Measurements from ENCODE around the gene PPP1R13B.
"Not testable (repeated sequence)": the region's sequence is repeated elsewhere in the genome, so short reads cannot be mapped to it uniquely, and the experiment has no call there.

Gene PPP1R13B

DNA sequence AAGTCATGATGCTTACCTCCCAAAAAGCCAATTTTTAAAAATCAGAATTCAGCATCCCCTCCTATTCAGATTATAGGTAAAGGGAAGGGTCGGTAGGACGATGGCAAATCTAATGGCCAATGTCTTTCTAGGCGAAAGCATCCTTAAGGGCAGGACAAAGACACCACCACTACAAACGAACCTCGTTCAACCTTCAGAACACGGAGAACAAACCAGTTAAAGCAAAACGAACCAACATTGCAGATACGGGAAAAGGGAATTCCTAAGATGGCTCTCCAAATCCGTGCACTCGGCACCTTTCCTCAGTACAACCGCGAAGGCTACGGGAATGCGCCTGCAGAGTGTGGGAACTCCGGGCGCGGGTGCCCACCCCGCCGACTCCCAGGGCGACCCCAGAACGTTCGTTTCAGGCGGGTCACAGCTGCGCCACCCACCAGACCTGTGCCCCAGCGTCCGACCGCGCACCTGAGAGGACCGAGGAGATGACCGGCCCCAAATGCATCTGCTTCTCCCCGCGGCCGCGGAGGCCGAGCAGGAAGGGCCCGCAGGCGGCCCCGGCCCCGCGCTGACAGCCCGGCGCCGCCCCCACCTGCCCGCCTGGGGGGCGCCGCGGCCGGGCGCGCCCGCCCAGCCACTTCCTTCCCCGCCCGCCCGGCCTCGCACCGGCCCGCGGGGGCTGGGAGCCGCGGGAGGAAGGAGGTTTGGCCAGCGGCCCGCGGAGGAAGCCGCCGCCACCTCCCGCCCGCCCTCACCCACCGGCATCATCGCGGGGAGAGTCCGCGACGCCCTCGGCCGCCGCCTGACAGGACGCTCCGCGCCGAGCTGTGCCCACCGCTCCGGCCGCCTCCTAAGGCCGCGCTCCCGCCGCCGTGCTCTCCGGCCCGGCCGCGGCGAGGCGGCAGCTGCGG, 578 bp downstream of the PPP1R13B start:
- no peak overlapping the region for H3K27ac ChIP-seq (replicated peaks)
- peak overlapping the region; percentile 41 for H3K4me3 ChIP-seq (replicated peaks; ENCODE audit: insufficient read depth, low read length)
- peak in 1 of 2 experiments; percentile 25 for DNase-seq (ENCODE audit: low read depth in 1 of 2, low spot score in 1 of 2)
- H3K27me3 ChIP-seq (ENCODE audit: insufficient read depth, poor library complexity, severe bottlenecking) = peaks cover 40% of the 10 kb centered on the region
- TF ChIP-seq, protein P1, sequence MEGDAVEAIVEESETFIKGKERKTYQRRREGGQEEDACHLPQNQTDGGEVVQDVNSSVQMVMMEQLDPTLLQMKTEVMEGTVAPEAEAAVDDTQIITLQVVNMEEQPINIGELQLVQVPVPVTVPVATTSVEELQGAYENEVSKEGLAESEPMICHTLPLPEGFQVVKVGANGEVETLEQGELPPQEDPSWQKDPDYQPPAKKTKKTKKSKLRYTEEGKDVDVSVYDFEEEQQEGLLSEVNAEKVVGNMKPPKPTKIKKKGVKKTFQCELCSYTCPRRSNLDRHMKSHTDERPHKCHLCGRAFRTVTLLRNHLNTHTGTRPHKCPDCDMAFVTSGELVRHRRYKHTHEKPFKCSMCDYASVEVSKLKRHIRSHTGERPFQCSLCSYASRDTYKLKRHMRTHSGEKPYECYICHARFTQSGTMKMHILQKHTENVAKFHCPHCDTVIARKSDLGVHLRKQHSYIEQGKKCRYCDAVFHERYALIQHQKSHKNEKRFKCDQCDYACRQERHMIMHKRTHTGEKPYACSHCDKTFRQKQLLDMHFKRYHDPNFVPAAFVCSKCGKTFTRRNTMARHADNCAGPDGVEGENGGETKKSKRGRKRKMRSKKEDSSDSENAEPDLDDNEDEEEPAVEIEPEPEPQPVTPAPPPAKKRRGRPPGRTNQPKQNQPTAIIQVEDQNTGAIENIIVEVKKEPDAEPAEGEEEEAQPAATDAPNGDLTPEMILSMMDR (IDR thresholded peaks at IDR 0.05; ENCODE audit: insufficient read depth, low read length) = no peak
- TF ChIP-seq, protein P2, sequence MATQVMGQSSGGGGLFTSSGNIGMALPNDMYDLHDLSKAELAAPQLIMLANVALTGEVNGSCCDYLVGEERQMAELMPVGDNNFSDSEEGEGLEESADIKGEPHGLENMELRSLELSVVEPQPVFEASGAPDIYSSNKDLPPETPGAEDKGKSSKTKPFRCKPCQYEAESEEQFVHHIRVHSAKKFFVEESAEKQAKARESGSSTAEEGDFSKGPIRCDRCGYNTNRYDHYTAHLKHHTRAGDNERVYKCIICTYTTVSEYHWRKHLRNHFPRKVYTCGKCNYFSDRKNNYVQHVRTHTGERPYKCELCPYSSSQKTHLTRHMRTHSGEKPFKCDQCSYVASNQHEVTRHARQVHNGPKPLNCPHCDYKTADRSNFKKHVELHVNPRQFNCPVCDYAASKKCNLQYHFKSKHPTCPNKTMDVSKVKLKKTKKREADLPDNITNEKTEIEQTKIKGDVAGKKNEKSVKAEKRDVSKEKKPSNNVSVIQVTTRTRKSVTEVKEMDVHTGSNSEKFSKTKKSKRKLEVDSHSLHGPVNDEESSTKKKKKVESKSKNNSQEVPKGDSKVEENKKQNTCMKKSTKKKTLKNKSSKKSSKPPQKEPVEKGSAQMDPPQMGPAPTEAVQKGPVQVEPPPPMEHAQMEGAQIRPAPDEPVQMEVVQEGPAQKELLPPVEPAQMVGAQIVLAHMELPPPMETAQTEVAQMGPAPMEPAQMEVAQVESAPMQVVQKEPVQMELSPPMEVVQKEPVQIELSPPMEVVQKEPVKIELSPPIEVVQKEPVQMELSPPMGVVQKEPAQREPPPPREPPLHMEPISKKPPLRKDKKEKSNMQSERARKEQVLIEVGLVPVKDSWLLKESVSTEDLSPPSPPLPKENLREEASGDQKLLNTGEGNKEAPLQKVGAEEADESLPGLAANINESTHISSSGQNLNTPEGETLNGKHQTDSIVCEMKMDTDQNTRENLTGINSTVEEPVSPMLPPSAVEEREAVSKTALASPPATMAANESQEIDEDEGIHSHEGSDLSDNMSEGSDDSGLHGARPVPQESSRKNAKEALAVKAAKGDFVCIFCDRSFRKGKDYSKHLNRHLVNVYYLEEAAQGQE (IDR thresholded peaks at IDR 0.05; ENCODE audit: insufficient replicate concordance, low read depth) = no peak
- TF ChIP-seq SPI1 (IDR thresholded peaks at IDR 0.05; ENCODE audit: borderline replicate concordance, low read depth) = no peak
- no peak for TF ChIP-seq POLR2AphosphoS5 (IDR thresholded peaks at IDR 0.05; ENCODE audit: low read depth)
- no peak for TF ChIP-seq GABPA (IDR thresholded peaks at IDR 0.05; ENCODE audit: low read depth)

DNA sequence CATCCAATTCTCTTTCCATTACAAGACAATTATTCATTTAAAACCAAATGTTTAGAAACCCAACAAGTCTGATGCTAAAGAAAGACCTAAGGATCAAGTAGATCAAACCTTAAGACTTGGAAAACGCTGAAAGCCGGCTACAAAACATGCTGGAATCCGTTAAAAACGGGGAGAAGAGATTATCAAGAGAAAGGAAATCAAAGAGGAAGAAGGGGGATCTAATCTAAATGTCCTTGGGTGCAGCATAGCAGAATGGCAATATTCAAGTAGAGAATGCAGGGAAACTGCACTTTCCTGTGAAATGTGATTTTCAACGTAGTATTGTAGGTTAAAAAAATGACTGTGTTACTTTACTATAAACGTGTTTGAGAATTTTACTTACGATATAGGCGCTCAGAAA, 1.3 kb downstream of the PPP1R13B start:
- no peak overlapping the region for H3K4me3 ChIP-seq (replicated peaks; ENCODE audit: insufficient read depth, low read length)
- peaks cover 40% of the 10 kb centered on the region for H3K27me3 ChIP-seq (ENCODE audit: insufficient read depth, poor library complexity, severe bottlenecking)
- TF ChIP-seq GABPA (IDR thresholded peaks at IDR 0.05; ENCODE audit: low read depth) = no peak
- TF ChIP-seq SPI1 (IDR thresholded peaks at IDR 0.05; ENCODE audit: borderline replicate concordance, low read depth) = no peak
- TF ChIP-seq, protein P1 (IDR thresholded peaks at IDR 0.05; ENCODE audit: insufficient read depth, low read length) = no peak
- TF ChIP-seq, protein P2 (IDR thresholded peaks at IDR 0.05; ENCODE audit: insufficient replicate concordance, low read depth) = no peak
- TF ChIP-seq POLR2AphosphoS5 (IDR thresholded peaks at IDR 0.05; ENCODE audit: low read depth) = no peak
- H3K27ac ChIP-seq (replicated peaks) = no peak overlapping the region
- DNase-seq (ENCODE audit: low read depth in 1 of 2, low spot score in 1 of 2) = no peak

DNA sequence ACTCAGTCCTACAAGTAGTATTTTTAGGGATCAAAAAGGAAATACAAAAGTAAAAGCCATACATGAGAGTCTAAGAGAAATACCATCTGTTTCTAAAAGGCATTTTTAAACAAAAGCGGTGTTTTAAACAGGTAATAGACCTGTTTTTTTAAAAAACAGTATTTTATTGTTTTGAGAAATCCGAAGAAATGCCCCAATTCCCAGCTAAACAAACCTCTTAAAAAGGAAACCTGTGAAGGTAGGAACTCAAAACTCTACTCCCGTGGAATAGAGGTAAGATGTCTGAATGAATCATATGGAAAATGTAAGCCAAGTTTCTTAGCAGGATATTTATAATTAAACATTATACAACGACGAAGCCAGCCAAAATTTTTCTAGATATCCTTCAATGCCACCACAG, 2.0 kb downstream of the PPP1R13B start:
- DNase-seq (ENCODE audit: low read depth in 1 of 2, low spot score in 1 of 2) = no peak
- no peak overlapping the region for H3K4me3 ChIP-seq (replicated peaks; ENCODE audit: insufficient read depth, low read length)
- no peak overlapping the region for H3K27ac ChIP-seq (replicated peaks)
- TF ChIP-seq GABPA (IDR thresholded peaks at IDR 0.05; ENCODE audit: low read depth) (no peak), POLR2AphosphoS5 (IDR thresholded peaks at IDR 0.05; ENCODE audit: low read depth) (no peak), SPI1 (IDR thresholded peaks at IDR 0.05; ENCODE audit: borderline replicate concordance, low read depth) (no peak)
- TF ChIP-seq, protein P1 (IDR thresholded peaks at IDR 0.05; ENCODE audit: insufficient read depth, low read length) = no peak
- TF ChIP-seq, protein P2 (IDR thresholded peaks at IDR 0.05; ENCODE audit: insufficient replicate concordance, low read depth) = no peak
- H3K27me3 ChIP-seq (ENCODE audit: insufficient read depth, poor library complexity, severe bottlenecking) = peaks cover 40% of the 10 kb centered on the region

DNA sequence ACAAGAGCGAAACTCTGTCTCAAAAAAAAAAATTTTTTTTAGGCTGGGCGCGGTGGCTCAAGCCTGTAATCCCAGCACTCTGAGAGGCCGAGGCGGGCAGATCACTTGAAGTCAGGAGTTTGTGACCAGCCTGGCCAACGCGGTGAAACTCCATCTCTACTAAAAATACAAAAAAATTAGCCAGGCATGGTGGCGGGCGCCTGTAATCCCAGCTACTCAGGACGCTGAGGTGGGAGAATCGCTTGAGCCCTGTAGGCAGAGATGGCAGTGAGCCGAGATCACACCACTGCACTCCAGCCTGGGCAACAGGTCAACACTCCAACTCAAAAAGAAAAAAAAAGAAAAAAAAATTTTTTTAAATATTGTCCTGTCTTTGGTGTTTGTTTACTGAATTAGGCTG, 6.1 kb downstream of the PPP1R13B start:
- H3K4me3 ChIP-seq (replicated peaks; ENCODE audit: insufficient read depth, low read length); H3K27ac ChIP-seq (replicated peaks); DNase-seq (ENCODE audit: low read depth in 1 of 2, low spot score in 1 of 2): not testable (repeated sequence)
- H3K27me3 ChIP-seq (ENCODE audit: insufficient read depth, poor library complexity, severe bottlenecking) = peaks cover 26% of the 10 kb centered on the region
